Esophagus muscularis mucosa (tissue), 4 donors: ENCODE data around the gene NHLRC1.

Experiments
- EP300 ChIP-seq: sonication (generic); formaldehyde crosslinking; IDR thresholded peaks from one replicate; pipeline ENCODE4 v1.6.1; 2017; ENCODE audit warnings: antibody characterized with exemption
- POLR2A ChIP-seq: fragments of 450-650 bp; IDR thresholded peaks from one replicate; pipeline ENCODE4 v1.6.1; 2017; ENCODE audit warnings: antibody characterized with exemption, moderate library complexity, mild to moderate bottlenecking, low read depth
- POLR2AphosphoS5 ChIP-seq, 2 donors: sonication (generic); formaldehyde crosslinking; IDR thresholded peaks; one replicate each; pipeline ENCODE4 v1.6.1; 2017; ENCODE audit warnings: antibody characterized with exemption in 2 of 2
- TF ChIP-seq, protein P1 (sequence below), 3 experiments: fragments of 200-600 bp in 2 of 3; fragments of 450-650 bp in 1 of 3; sonication (generic) in 2 of 3; IDR thresholded peaks; one replicate each; pipeline ENCODE4 v1.5.1; 2017 to 2019; ENCODE audit warnings: antibody characterized with exemption in 3 of 3, mild to moderate bottlenecking in 2 of 3, moderate library complexity in 1 of 3

DNA sequence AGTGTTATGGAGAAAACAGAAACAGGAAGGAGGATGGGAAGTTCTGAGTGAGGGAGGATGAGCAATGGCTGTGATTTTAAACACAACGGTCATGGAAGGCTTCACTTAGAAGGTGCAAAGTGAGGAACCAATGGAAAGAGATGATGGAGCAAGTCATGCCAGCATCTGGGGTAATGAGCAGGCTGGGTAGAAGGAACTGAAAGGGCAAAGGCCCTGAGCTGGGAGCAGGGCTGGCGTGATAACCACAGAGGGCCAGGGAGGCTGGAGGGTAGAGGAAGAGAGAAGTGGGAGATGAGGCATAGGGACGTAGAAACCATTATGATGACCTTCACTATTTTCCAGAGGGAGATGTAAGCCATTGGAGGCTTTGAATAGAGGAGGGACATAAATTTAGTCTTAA is 43.6 kb downstream of the NHLRC1 start:
- TF ChIP-seq, protein P1, sequence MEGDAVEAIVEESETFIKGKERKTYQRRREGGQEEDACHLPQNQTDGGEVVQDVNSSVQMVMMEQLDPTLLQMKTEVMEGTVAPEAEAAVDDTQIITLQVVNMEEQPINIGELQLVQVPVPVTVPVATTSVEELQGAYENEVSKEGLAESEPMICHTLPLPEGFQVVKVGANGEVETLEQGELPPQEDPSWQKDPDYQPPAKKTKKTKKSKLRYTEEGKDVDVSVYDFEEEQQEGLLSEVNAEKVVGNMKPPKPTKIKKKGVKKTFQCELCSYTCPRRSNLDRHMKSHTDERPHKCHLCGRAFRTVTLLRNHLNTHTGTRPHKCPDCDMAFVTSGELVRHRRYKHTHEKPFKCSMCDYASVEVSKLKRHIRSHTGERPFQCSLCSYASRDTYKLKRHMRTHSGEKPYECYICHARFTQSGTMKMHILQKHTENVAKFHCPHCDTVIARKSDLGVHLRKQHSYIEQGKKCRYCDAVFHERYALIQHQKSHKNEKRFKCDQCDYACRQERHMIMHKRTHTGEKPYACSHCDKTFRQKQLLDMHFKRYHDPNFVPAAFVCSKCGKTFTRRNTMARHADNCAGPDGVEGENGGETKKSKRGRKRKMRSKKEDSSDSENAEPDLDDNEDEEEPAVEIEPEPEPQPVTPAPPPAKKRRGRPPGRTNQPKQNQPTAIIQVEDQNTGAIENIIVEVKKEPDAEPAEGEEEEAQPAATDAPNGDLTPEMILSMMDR (IDR thresholded peaks at IDR 0.05): no peak
- TF ChIP-seq EP300 (no peak), POLR2A (no peak), POLR2AphosphoS5 (IDR thresholded peaks at IDR 0.05) (no peak)
